ENCODE data around the gene SCYL1.

The SCYL1 gene

GRCh38 chr11:65546217-65546958 lies 21.5 kb downstream of the SCYL1 start:
- no peak for TF ChIP-seq CTCF (IDR thresholded peaks at IDR 0.05; ENCODE audit: extremely low read depth, missing control alignments)
- peak; percentile 99 for DNase-seq (ENCODE audit: low spot score)

GRCh38 chr11:65547446-65548125 lies 22.7 kb downstream of the SCYL1 start:
- TF ChIP-seq CTCF (IDR thresholded peaks at IDR 0.05; ENCODE audit: extremely low read depth, missing control alignments), result no peak
- no peak for DNase-seq (ENCODE audit: low spot score)

- no peak for DNase-seq (ENCODE audit: low spot score)
- TF ChIP-seq CTCF (IDR thresholded peaks at IDR 0.05; ENCODE audit: extremely low read depth, missing control alignments), result no peak
Observed at GRCh38 chr11:65548395-65548794, 23.5 kb downstream of the SCYL1 start.

GRCh38 chr11:65549096-65549495 lies 24.2 kb downstream of the SCYL1 start:
- no peak for DNase-seq (ENCODE audit: low spot score)
- no peak for TF ChIP-seq CTCF (IDR thresholded peaks at IDR 0.05; ENCODE audit: extremely low read depth, missing control alignments)

- TF ChIP-seq CTCF (IDR thresholded peaks at IDR 0.05; ENCODE audit: extremely low read depth, missing control alignments), result peak; percentile 83
- peak; percentile 81 for DNase-seq (ENCODE audit: low spot score)
Observed at GRCh38 chr11:65551572-65552387, 26.9 kb downstream of the SCYL1 start.

GRCh38 chr11:65552388-65552951 lies 27.6 kb downstream of the SCYL1 start:
- TF ChIP-seq CTCF (IDR thresholded peaks at IDR 0.05; ENCODE audit: extremely low read depth, missing control alignments), result no peak

More at GRCh38 chr11:65552388-65552951, 27.6 kb downstream of the SCYL1 start:
- no peak for DNase-seq (ENCODE audit: low spot score)

All from GM20000 (cell line).